HG03097 (cell line): Measurements from ENCODE around the gene FLNC.

Experiments used
- ATAC-seq: cut with Tn5 transposase; IDR thresholded peaks from one replicate; pipeline ENCODE4 v1.9.1; 2021; ENCODE audit not compliant: unreplicated experiment, low FRiP score

Gene FLNC

GRCh38 chr7:128800567-128800966, 29.6 kb upstream of the FLNC start:
- ATAC-seq = no peak

- no peak for ATAC-seq
These were observed 29.2 kb upstream of the FLNC start for GRCh38 chr7:128801003-128801402.

- ATAC-seq = no peak
These were observed 28.4 kb upstream of the FLNC start for GRCh38 chr7:128801667-128802418.

DNA sequence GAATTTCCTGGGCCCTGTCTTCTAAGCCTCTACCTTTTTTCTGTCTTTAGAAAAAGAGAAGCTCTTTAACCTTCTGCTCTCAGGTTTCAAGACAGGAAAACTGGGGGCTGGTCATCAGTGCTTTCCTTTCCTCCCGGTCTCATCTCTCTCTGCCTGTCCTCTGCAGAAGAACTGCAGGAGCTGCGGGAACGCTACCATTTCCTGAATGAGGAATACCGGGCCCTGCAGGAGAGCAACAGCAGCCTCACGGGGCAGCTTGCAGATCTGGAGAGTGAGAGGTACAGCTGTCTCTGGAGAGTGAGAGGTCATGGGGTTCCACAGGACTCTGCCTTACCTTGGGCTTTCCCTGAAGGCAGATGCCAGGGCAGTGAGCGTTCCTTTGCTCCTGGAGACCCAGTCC, 25.7 kb upstream of the FLNC start:
- ATAC-seq = no peak

DNA sequence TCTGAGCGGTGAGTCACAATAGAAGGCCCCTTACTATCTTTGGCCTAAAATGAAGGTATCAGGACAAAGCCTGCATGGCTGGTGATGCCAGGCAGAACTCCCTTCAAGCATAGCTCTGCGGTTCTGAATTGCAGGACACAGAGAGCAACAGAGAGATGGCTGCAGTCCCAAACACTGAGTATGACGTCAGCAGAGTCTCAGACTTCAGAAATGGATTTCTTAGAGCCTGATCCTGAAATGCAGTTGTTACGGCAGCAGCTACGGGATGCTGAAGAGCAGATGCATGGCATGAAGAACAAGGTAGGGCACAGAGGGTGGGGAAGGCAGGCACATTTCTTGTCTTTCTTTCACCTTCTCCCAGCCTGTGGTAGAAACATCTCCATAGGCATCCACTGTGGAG, 25.0 kb upstream of the FLNC start:
- no peak for ATAC-seq

DNA sequence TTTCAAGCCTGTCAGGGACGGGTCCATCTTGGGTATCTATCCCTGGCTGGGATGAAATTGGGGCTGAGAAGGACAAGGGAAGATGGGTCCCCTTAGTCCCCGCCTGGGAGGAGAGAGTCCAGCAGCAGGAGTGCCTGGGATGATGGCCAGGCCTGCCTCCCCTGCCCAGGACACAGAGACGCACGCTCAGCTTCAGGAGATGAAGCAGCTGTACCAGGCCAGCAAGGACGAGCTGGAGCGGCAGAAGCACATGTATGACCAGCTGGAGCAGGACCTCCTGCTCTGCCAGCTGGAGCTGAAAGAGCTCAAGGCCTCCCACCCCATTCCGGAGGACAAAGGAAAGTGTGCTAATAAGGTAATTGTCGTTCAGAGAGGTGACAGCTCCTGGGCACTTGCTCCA, 23.0 kb upstream of the FLNC start:
- no peak for ATAC-seq

DNA sequence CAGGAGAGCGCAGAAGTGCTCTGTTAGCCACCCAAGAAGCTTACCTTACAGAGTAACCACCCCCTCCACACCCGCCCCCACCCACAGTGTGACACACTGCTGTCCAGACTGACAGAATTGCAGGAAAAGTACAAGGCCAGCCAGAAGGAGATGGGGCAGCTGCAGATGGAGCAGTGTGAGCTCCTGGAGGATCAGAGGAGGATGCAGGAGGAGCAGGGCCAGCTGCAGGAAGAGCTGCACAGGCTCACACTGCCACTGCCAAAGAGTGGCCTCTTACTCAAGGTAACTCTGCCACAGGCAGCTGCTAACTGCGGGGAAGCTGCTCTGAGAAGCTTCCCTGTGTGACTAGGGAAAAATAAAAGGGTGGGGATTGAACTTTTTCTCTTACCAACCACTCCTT, 20.8 kb upstream of the FLNC start:
- no peak for ATAC-seq

DNA sequence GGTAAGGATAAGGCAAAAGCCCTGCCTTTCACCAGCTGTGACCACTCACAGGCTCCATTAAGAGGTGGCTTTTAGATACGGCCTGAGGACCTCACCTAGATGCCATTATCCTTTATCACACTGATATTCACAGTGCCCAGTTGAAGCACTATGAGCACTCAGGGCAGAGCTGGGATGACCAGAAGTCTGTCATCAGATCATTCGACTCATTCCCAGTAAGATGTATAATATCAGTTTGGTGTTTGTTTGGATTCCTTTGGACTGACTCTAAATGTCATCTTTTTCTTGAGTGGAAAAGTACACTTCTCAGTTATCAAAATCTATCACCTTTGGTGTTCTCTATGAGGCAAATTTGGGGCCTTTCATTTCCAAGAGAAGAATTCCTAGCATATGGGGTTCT, 19.7 kb upstream of the FLNC start:
- no peak for ATAC-seq

DNA sequence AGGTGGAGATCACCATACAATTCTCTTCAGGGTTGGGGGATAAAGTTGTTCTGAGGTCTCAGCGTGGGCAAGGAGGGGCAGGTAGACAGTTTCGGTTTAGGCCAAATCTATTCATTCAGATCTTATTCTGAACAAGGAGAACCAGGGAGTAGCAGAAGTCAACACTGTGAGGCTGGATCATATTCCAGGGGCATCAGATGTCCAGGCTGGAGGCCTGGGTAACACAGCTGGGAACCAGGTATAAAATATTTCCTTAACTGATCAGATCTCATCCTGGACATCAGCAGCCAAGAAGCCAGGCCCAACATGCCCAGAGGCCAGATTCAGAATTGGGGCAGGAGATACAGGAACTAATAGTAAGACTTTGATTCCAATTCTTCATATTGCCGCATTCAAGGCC, 19.2 kb upstream of the FLNC start:
- ATAC-seq = no peak

DNA sequence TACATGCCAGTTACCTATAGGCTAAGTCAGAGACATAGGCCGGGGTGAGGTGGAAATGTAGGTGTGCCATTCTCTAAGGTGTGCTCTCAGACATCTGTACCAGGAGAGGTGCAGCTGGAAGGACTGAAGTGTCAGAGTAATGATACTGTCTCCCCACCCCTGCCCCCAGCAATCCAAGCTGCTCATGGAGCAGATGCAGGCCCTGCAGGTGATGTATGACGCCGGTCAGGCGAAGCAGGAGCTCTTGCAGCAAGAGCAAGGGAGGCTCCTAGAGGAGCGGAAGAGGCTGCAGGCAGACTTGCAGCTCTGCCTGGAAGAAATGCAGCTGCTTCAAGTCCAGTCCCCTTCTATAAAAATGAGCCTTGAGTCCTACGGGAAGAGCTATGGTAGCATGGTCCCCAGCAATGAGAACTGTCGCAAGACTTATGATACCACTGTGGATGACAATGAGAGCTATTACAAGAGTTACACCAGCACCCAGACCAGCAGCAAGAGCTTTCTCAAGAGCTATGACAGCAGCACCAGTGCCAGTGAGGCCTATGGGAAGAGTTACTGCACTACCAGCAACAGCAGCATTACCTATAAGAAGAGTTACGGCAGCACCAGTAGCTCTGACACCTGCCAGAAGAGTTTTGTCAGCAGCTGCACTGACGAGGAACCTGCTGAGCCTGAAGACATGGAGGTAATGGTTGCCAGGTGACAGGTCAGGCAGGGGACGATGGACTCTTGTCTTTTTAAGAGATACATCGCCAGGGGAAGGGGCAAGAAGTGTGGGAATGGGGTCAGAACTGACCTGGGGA, 18.4 kb upstream of the FLNC start:
- ATAC-seq = no peak

- no peak for ATAC-seq
These were observed 17.6 kb upstream of the FLNC start for GRCh38 chr7:128812514-128813168.

GRCh38 chr7:128814499-128814898, 15.7 kb upstream of the FLNC start:
- ATAC-seq = no peak

DNA sequence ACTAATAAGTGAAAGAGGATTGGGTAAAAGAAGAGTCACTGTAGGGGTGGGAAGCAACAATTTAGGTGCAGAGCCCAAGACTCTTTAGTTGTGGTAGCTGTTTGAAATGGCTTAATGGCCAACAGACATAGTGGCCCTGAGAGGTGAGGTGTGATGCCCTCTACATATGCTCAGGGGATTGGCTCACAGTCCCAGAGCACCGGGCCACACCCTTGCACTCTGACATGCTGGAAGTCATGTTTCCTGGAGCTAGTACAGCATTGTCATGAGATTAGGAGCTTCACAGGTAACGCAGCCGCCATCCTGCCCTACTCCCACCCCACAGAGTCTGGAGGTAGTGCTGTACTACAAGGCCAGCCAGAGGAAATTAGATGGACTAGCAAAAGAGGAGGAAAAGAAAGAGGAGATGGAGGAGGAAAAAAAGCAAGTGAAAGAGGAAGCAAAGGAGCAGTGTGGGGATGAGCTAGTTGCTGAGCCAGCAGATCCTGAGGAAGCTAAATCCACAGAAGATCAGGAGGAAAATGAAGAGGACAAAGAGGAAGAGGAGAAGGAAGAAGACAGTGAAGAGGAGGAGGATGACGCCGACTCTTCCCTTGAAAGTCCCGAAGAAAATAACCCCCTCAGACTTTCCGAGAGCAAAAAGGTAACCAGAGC, 14.8 kb upstream of the FLNC start:
- ATAC-seq = no peak

DNA sequence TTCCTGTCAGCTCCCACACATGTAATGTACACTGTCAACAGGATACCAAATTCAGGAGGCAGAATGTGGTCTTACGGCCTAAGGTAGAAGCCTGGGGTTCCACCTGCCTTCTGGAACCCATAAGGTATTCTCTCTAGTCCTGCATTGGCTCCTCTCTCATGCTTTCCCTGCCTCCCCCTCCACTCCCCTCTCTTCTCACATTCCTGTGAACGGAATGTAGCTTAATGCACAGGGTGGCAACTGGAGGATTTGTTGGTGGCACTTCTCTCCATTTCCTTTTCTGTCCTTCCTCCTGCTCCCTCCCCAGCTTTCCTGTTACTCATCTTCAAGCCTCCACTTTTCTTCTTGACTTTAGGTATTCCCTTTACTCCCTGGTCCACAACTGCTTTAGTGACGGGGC, 11.5 kb upstream of the FLNC start:
- no peak for ATAC-seq

DNA sequence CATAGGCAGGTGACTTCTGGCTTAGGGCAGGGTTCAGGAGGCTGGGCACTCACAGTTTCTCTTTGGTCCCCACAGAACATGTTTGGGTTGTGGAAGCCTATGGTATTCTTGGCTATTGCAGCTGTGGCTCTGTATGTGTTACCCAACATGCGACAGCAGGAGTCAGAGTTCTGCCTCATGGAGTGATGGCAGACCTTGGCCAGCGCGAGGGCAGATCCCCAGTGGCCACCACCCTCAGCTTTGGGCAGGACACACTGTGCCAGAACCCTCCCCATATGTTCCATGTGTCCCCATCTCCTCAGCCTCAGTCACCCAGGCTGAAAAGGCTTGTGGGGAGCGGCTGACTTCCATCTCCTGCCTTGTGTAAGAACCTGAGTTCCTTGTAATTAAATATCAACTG, 8.5 kb upstream of the FLNC start:
- no peak for ATAC-seq

DNA sequence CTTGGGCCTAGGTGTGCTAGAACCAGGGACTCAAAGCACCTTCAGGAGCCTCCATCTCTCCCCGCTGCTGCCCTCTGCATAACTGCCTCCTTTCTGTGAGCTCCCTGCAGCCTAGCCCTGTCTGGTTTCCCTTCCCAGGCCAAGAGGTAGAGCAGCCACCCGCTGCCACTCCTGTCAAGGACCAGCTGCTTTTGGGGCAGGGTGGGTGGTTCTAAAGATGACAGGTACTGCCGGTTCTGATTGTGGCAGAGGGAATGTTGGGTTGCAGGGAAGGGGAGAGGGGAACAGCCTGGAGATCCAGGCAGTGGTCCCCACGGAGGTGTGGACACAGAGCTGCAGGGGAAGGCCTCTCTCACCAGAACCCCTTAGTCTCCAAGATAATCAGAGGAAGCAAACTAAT, 3.7 kb upstream of the FLNC start:
- no peak for ATAC-seq

- ATAC-seq = no peak
These were observed 3.3 kb upstream of the FLNC start for GRCh38 chr7:128826916-128827247.

DNA sequence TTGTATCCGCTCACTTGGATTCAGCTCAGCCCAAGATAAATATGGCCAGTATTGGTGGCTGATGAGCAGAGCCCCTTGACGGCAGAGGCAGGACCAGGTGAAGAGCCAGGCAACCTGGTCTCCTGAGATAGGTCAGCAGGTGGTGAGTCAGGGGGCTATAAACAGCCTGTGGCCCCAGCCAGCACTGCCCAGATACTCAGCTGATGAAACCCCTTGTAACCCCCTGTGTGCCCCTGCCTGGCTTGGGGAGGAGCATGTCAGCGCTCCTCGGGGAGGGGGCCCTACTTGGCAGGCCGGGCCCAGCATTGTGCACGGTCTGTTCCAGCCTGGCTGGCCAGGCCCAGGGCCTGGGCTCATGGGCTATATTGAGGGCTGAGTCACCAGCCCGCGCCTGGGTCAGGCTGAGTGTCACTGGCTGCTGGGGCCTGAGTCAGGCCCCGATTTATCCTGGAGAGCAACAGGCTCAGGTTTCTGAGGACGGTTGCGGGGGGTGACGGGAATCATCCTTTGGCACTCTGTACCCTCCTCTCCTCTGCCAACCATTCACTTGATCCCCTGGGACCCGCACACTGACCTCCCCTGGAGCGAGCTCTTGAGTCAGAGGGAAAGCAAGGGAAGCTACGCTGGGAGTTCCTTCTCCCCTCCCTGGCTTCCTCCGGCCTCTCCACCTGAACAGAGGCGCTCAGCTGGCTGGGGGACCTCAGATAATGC, 2.8 kb upstream of the FLNC start:
- no peak for ATAC-seq

DNA sequence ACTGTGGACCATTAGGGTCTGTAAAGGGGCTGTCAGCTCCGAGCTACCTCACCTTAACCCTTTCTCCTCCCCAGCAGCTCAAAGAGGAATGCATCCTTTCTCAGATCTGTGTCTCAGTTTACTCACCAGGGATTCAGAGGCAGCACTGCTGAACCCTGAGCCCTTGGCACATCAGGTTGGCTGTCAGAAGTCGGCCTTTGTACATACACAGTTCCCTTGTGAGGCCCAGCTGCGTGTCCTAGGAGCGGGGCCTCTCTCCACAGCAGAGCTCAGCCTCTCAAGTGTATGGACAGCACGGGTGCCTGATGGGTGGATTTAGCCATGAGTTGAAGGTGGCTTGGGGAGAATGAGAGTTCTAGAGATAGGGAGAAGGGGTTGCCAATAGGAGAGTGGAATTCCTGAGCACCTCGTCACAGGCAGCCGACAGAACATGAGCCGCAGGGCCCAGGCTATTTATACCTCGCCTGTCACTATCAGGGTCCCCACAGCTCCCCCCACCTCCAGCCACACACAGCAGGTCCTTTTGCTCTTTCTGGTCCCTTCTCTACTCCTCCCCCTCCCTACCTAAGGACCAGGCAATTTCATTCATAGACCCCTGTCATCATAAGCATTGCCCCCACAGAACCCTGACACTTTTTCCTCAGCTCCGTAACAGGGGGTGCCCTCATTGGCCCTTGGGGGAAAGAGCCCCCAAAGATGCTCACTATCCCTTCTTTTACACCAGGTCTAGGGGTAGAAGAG, 2.1 kb upstream of the FLNC start:
- ATAC-seq = no peak
